HepG2 (cell line): ENCODE results near the gene GUCY2D. TPM values are rescaled to one million over a fixed set of nuclear protein-coding genes. Genes with fewer than 3 reads are reported as not detected.

ENCODE experiments used
- ELF4 ChIP-seq: sonication (generic); formaldehyde crosslinking; IDR thresholded peaks from 2 replicates; pipeline ENCODE4 v1.5.0; 2020; ENCODE audit warnings: missing genetic modification reagents, mild to moderate bottlenecking, moderate library complexity, borderline replicate concordance
- HDAC6 ChIP-seq: fragments of 200-600 bp; sonication (generic); IDR thresholded peaks from 2 replicates; pipeline ENCODE4 v1.7.0; 2017; ENCODE audit warnings: mild to moderate bottlenecking, antibody characterized with exemption, low read length, low read depth
- KDM2A ChIP-seq: sonication (generic); formaldehyde crosslinking; IDR thresholded peaks from 2 replicates; pipeline ENCODE4 v1.4.0; 2020; ENCODE audit warnings: low read depth, missing genetic modification reagents, borderline replicate concordance
- KLF11 ChIP-seq: IDR thresholded peaks from 2 replicates; pipeline ENCODE4 v1.6.1; 2016; ENCODE audit warnings: missing compliant biosample characterization
- MZF1 ChIP-seq: sonication (generic); formaldehyde crosslinking; IDR thresholded peaks from 2 replicates; pipeline ENCODE4 v1.8.1; 2023; ENCODE audit warnings: mild to moderate bottlenecking, missing genetic modification reagents, borderline replicate concordance
- YEATS4 ChIP-seq: sonication (generic); formaldehyde crosslinking; IDR thresholded peaks from 2 replicates; pipeline ENCODE4 v1.4.0; 2020; ENCODE audit warnings: missing genetic modification reagents, borderline replicate concordance
- ZNF17 ChIP-seq: sonication (generic); formaldehyde crosslinking; IDR thresholded peaks from 2 replicates; pipeline ENCODE4 v1.5.0; 2020; ENCODE audit warnings: mild to moderate bottlenecking, missing genetic modification reagents
- ZNF33B ChIP-seq: sonication (generic); formaldehyde crosslinking; IDR thresholded peaks from 2 replicates; pipeline ENCODE4 v1.5.1; 2020; ENCODE audit warnings: mild to moderate bottlenecking, missing genetic modification reagents
- polyA plus RNA-seq, 8 experiments: library from polyadenylated mRNA; depleted of rRNA in 3 of 8; stranded (reverse) in 7 of 8; unstranded in 1 of 8; fragments of >200 nt; fragmentation: Illumina TruSeq in 4 of 8; extraction: Trizol in 4 of 8; gene quantifications; 2 replicates each; pipeline versions ENCODE4 v1.2.1 to v1.2.3, GENCODE V29; 2011 to 2016; ENCODE audit warnings: low read depth in 4 of 8, missing spikeins in 1 of 8, mixed read lengths in 1 of 8; ENCODE audit not compliant: insufficient read depth in 1 of 8
- total RNA-seq, 5 experiments: library from RNA; depleted of rRNA; stranded (reverse); fragments of >200 nt; fragmentation: Illumina TruSeq; extraction: Trizol; gene quantifications; 2 replicates each; pipeline ENCODE4 v1.2.3, GENCODE V29; 2016; ENCODE audit warnings: low read depth in 1 of 5
- TF ChIP-seq, protein P1 (sequence below): sonication (generic); formaldehyde crosslinking; IDR thresholded peaks from 2 replicates; pipeline ENCODE4 v1.8.0; 2022; ENCODE audit warnings: mild to moderate bottlenecking, missing genetic modification reagents; ENCODE audit not compliant: insufficient replicate concordance
- TF ChIP-seq, protein P2 (sequence below): conservative IDR thresholded peaks from 2 replicates; pipeline ENCODE4 v1.6.1; 2018; ENCODE audit warnings: missing genetic modification reagents
- TF ChIP-seq, protein P3 (sequence below): sonication (generic); formaldehyde crosslinking; IDR thresholded peaks from 2 replicates; pipeline ENCODE4 v1.8.0; 2022; ENCODE audit warnings: mild to moderate bottlenecking, missing genetic modification reagents, moderate library complexity
- TF ChIP-seq, protein P4 (sequence below): sonication (generic); formaldehyde crosslinking; IDR thresholded peaks from 2 replicates; pipeline ENCODE4 v1.5.0; 2020; ENCODE audit warnings: mild to moderate bottlenecking, missing genetic modification reagents, borderline replicate concordance
- TF ChIP-seq, protein P5 (sequence below): sonication (generic); formaldehyde crosslinking; IDR thresholded peaks from 2 replicates; pipeline ENCODE4 v1.4.0; 2020; ENCODE audit warnings: missing genetic modification reagents
- TF ChIP-seq, protein P6 (sequence below): sonication (generic); IDR thresholded peaks from 2 replicates; pipeline ENCODE4 v1.6.1; 2016; ENCODE audit warnings: low read depth, borderline replicate concordance

GUCY2D gene
- total and polyA plus RNA-seq, 2 of the 13 experiments (the other 11 are each of a cell fraction or from before 2014, with no cell fraction given), result not detected

DNA sequence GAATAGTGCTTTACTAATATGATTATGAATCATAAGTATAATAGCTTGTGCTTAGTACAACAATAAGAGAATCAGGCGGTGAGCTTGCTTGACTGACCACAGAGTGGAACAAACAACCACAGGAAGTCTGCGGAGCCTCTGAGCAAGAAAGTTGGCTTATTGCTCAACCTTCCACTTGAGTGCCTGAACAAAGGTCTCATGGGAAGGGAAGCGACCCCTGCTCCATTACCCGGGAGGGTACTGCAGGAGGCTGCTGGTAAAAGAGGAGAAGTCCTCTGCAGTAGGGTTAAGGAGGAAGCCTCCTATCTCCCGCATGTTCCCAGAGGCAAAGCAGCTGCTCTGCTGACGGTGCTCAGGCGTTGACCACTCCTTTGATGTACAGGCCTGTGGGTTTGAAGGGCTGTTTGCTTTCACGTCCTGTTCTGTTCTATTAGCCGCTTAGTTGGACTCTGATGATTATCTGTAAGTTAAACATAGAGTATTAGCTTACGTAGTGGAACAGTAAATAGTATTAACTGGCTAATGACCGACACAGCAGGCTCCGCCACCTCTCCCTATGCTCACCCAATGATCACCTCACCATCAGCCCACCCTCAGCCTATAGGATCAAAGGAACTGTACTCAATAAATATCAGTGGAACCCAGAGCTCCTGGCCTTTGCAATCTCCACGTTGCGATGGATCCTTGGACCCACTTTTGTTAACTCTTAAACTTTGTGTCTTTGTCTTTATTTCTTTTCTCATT lies 54.0 kb downstream of the GUCY2D start (continued):
- TF ChIP-seq ZNF17 (CRISPR knock-in tag) (0 out of 2 replicates have a peak, but pooled peaks have one; percentile 80), HDAC6 (no peak), MZF1 (no peak), ZNF33B (CRISPR knock-in tag) (no peak), KDM2A (CRISPR knock-in tag) (peak; percentile 51; the same call in 1 of the 2 replicates), YEATS4 (CRISPR knock-in tag) (no peak), KLF11 (CRISPR knock-in tag) (0 out of 2 replicates have a peak, but pooled peaks have one; percentile 40), ELF4 (no peak)
- TF ChIP-seq, protein P1, sequence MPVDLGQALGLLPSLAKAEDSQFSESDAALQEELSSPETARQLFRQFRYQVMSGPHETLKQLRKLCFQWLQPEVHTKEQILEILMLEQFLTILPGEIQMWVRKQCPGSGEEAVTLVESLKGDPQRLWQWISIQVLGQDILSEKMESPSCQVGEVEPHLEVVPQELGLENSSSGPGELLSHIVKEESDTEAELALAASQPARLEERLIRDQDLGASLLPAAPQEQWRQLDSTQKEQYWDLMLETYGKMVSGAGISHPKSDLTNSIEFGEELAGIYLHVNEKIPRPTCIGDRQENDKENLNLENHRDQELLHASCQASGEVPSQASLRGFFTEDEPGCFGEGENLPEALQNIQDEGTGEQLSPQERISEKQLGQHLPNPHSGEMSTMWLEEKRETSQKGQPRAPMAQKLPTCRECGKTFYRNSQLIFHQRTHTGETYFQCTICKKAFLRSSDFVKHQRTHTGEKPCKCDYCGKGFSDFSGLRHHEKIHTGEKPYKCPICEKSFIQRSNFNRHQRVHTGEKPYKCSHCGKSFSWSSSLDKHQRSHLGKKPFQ (CRISPR knock-in tag), result peak; percentile 47
- TF ChIP-seq, protein P2, sequence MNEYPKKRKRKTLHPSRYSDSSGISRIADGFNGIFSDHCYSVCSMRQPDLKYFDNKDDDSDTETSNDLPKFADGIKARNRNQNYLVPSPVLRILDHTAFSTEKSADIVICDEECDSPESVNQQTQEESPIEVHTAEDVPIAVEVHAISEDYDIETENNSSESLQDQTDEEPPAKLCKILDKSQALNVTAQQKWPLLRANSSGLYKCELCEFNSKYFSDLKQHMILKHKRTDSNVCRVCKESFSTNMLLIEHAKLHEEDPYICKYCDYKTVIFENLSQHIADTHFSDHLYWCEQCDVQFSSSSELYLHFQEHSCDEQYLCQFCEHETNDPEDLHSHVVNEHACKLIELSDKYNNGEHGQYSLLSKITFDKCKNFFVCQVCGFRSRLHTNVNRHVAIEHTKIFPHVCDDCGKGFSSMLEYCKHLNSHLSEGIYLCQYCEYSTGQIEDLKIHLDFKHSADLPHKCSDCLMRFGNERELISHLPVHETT (CRISPR knock-in tag), result no peak
- TF ChIP-seq, protein P3, sequence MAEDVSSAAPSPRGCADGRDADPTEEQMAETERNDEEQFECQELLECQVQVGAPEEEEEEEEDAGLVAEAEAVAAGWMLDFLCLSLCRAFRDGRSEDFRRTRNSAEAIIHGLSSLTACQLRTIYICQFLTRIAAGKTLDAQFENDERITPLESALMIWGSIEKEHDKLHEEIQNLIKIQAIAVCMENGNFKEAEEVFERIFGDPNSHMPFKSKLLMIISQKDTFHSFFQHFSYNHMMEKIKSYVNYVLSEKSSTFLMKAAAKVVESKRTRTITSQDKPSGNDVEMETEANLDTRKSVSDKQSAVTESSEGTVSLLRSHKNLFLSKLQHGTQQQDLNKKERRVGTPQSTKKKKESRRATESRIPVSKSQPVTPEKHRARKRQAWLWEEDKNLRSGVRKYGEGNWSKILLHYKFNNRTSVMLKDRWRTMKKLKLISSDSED (CRISPR knock-in tag), result no peak
- TF ChIP-seq, protein P4, sequence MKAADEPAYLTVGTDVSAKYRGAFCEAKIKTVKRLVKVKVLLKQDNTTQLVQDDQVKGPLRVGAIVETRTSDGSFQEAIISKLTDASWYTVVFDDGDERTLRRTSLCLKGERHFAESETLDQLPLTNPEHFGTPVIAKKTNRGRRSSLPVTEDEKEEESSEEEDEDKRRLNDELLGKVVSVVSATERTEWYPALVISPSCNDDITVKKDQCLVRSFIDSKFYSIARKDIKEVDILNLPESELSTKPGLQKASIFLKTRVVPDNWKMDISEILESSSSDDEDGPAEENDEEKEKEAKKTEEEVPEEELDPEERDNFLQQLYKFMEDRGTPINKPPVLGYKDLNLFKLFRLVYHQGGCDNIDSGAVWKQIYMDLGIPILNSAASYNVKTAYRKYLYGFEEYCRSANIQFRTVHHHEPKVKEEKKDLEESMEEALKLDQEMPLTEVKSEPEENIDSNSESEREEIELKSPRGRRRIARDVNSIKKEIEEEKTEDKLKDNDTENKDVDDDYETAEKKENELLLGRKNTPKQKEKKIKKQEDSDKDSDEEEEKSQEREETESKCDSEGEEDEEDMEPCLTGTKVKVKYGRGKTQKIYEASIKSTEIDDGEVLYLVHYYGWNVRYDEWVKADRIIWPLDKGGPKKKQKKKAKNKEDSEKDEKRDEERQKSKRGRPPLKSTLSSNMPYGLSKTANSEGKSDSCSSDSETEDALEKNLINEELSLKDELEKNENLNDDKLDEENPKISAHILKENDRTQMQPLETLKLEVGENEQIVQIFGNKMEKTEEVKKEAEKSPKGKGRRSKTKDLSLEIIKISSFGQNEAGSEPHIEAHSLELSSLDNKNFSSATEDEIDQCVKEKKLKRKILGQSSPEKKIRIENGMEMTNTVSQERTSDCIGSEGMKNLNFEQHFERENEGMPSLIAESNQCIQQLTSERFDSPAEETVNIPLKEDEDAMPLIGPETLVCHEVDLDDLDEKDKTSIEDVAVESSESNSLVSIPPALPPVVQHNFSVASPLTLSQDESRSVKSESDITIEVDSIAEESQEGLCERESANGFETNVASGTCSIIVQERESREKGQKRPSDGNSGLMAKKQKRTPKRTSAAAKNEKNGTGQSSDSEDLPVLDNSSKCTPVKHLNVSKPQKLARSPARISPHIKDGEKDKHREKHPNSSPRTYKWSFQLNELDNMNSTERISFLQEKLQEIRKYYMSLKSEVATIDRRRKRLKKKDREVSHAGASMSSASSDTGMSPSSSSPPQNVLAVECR (CRISPR knock-in tag), result no peak; the same call in 1 of the 2 replicates
- TF ChIP-seq, protein P5, sequence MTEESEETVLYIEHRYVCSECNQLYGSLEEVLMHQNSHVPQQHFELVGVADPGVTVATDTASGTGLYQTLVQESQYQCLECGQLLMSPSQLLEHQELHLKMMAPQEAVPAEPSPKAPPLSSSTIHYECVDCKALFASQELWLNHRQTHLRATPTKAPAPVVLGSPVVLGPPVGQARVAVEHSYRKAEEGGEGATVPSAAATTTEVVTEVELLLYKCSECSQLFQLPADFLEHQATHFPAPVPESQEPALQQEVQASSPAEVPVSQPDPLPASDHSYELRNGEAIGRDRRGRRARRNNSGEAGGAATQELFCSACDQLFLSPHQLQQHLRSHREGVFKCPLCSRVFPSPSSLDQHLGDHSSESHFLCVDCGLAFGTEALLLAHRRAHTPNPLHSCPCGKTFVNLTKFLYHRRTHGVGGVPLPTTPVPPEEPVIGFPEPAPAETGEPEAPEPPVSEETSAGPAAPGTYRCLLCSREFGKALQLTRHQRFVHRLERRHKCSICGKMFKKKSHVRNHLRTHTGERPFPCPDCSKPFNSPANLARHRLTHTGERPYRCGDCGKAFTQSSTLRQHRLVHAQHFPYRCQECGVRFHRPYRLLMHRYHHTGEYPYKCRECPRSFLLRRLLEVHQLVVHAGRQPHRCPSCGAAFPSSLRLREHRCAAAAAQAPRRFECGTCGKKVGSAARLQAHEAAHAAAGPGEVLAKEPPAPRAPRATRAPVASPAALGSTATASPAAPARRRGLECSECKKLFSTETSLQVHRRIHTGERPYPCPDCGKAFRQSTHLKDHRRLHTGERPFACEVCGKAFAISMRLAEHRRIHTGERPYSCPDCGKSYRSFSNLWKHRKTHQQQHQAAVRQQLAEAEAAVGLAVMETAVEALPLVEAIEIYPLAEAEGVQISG (CRISPR knock-in tag), result no peak; the same call in 1 of the 2 replicates
- TF ChIP-seq, protein P6, sequence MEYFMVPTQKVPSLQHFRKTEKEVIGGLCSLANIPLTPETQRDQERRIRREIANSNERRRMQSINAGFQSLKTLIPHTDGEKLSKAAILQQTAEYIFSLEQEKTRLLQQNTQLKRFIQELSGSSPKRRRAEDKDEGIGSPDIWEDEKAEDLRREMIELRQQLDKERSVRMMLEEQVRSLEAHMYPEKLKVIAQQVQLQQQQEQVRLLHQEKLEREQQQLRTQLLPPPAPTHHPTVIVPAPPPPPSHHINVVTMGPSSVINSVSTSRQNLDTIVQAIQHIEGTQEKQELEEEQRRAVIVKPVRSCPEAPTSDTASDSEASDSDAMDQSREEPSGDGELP, result peak; percentile 87
